NB4 (cell line): ENCODE measurements around the gene FAM228A.

Source experiments
- MYC ChIP-seq: IDR thresholded peaks from 2 replicates; pipeline ENCODE4 v1.6.1; 2011; ENCODE audit warnings: low read depth, low read length
- POLR2A ChIP-seq: IDR thresholded peaks from 2 replicates; pipeline ENCODE4 v1.6.1; 2011; ENCODE audit warnings: mild to moderate bottlenecking; ENCODE audit not compliant: insufficient read length; ENCODE audit errors: extremely low read depth
- TF ChIP-seq, protein P1 (sequence below): IDR thresholded peaks from one replicate; pipeline ENCODE4 v1.5.1; 2012; ENCODE audit warnings: low read depth, low read length
- TF ChIP-seq, protein P2 (sequence below): IDR thresholded peaks from 2 replicates; pipeline ENCODE4 v1.6.1; 2011; ENCODE audit warnings: low read depth, low read length

DNA sequence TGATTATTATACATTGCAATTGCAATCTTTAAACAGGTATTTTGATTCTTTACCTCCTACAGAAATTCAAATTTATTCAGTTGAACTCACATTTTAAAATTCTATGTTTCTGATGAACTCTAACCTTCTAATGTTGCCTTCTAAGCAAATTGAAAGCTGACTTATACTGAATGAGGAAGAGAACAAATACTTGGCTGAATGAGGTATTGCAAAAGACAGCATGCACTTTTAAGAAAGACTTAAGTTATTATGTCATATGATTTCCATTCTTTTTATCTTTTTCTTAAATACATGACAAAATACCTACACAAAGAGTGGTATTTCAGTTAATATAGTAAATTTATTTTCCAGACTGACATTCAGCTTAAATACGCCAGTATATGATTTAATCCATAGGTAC lies 64.7 kb downstream of the FAM228A start:
- TF ChIP-seq POLR2A, result no peak
- TF ChIP-seq, protein P1, sequence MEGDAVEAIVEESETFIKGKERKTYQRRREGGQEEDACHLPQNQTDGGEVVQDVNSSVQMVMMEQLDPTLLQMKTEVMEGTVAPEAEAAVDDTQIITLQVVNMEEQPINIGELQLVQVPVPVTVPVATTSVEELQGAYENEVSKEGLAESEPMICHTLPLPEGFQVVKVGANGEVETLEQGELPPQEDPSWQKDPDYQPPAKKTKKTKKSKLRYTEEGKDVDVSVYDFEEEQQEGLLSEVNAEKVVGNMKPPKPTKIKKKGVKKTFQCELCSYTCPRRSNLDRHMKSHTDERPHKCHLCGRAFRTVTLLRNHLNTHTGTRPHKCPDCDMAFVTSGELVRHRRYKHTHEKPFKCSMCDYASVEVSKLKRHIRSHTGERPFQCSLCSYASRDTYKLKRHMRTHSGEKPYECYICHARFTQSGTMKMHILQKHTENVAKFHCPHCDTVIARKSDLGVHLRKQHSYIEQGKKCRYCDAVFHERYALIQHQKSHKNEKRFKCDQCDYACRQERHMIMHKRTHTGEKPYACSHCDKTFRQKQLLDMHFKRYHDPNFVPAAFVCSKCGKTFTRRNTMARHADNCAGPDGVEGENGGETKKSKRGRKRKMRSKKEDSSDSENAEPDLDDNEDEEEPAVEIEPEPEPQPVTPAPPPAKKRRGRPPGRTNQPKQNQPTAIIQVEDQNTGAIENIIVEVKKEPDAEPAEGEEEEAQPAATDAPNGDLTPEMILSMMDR, result no peak
- TF ChIP-seq, protein P2, sequence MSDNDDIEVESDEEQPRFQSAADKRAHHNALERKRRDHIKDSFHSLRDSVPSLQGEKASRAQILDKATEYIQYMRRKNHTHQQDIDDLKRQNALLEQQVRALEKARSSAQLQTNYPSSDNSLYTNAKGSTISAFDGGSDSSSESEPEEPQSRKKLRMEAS, result no peak
- TF ChIP-seq MYC, result no peak
